ENCODE results near the gene UCHL3.

- TF ChIP-seq POLR2A (IDR thresholded peaks at IDR 0.05) (no peak), CTCF (IDR thresholded peaks at IDR 0.05) (no peak)
Observed at GRCh38 chr13:75600371-75600770, 50.8 kb downstream of the UCHL3 start.
